ENCODE data around the gene LSAMP. TPM values are rescaled to one million over a fixed set of nuclear protein-coding genes. Genes with fewer than 3 reads are reported as not detected.

LSAMP gene
- total RNA-seq, 1 experiment from 2014 or later, result 0.15 TPM

DNA sequence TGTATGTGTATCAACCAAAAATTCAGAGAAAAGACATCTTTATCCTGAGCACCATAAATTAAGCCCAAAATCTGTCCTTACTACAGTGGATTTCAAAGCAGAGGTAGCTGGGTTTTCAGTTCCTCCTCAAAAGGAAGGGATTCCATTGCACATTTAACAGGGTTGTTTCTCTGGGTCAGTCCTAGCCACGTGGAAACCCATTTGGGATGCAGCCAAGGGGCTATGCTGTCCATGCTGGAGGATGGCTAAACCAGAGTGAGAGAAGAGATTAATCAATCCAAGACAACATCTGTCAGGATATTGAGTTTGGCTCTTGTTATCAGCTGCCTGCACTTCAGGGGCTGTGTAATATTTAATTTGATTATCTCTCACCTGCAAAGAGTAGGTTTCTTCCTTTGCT lies 28.1 kb downstream of the LSAMP start:
- H3K27ac ChIP-seq (ENCODE audit: low read length), result no peak overlapping the region
- ATAC-seq, result no peak
- H3K36me3 ChIP-seq (ENCODE audit: low read depth, low read length), result no peaks in the 10 kb centered on the region
- intact Hi-C loops (cut with micrococcal nuclease), result no loop called here
- no peak for TF ChIP-seq EZH2phosphoT487 (IDR thresholded peaks at IDR 0.05; ENCODE audit: borderline replicate concordance, low read length)
- TF ChIP-seq EZH2 (IDR thresholded peaks at IDR 0.05; ENCODE audit: low read length, unreplicated experiment), result no peak
- TF ChIP-seq, protein P1, sequence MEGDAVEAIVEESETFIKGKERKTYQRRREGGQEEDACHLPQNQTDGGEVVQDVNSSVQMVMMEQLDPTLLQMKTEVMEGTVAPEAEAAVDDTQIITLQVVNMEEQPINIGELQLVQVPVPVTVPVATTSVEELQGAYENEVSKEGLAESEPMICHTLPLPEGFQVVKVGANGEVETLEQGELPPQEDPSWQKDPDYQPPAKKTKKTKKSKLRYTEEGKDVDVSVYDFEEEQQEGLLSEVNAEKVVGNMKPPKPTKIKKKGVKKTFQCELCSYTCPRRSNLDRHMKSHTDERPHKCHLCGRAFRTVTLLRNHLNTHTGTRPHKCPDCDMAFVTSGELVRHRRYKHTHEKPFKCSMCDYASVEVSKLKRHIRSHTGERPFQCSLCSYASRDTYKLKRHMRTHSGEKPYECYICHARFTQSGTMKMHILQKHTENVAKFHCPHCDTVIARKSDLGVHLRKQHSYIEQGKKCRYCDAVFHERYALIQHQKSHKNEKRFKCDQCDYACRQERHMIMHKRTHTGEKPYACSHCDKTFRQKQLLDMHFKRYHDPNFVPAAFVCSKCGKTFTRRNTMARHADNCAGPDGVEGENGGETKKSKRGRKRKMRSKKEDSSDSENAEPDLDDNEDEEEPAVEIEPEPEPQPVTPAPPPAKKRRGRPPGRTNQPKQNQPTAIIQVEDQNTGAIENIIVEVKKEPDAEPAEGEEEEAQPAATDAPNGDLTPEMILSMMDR (conservative IDR thresholded peaks at IDR 0.05; ENCODE audit: low read depth, low read length), result no peak
- BruUV-seq (replicated peaks), result no TSS peak
- POLR2A ChIA-PET (ENCODE audit: unreplicated experiment), result no interaction called here
- H3K4me3 ChIP-seq (ENCODE audit: low read length), result no peak overlapping the region
- no peaks in the 10 kb centered on the region for H3K79me2 ChIP-seq (ENCODE audit: low read length)
- no peak overlapping the region for H3K4me2 ChIP-seq (ENCODE audit: low read length)
- no peak overlapping the region for H3K9ac ChIP-seq (ENCODE audit: low read length)
- H3K4me1 ChIP-seq (ENCODE audit: insufficient read depth, low read length), result no peaks in the 10 kb centered on the region
- CTCF ChIA-PET, result no interaction called here
- H3K9me3 ChIP-seq (ENCODE audit: low read length), result no peaks in the 10 kb centered on the region; the same call in 1 of the 2 replicates
- H3K27me3 ChIP-seq (ENCODE audit: low read length), result no peaks in the 10 kb centered on the region
- no peaks in the 10 kb centered on the region for H4K20me1 ChIP-seq (ENCODE audit: low read length)
- H3F3A ChIP-seq (ENCODE audit: low read length, unreplicated experiment), result no peaks in the 10 kb centered on the region
- H3K9me2 ChIP-seq (replicated peaks; ENCODE audit: low read length), result no peaks in the 10 kb centered on the region
- H2AFZ ChIP-seq (ENCODE audit: low read length), result no peak overlapping the region
- no peak for DNase-seq

DNA sequence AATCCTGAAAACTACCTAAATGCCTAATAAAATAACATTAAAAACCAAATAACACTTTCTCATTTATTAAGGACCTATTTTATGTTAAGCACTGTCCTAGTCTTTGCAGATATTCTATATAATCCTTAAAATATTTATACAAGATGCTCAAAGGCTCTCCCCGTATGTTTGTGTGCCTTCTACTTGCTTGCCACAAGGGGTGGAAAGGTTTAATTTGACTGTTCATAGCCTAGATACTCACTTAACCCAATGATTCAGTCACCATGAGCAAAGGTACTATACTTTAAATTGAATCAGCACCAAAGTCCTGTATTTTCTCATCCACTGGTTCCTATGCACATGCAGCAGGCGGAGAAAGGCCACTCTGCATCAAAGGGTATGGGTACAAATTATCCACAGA lies 32.0 kb downstream of the LSAMP start:
- H3K4me1 ChIP-seq (ENCODE audit: insufficient read depth, low read length), result no peaks in the 10 kb centered on the region
- no peak overlapping the region for H3K9ac ChIP-seq (ENCODE audit: low read length)
- no peak overlapping the region for H3K27ac ChIP-seq (ENCODE audit: low read length)
- H4K20me1 ChIP-seq (ENCODE audit: low read length), result no peaks in the 10 kb centered on the region
- H3K9me3 ChIP-seq (ENCODE audit: low read length), result peaks cover 3% of the 10 kb centered on the region; the same call in 1 of the 2 replicates
- H3K79me2 ChIP-seq (ENCODE audit: low read length), result no peaks in the 10 kb centered on the region
- H3K9me2 ChIP-seq (replicated peaks; ENCODE audit: low read length), result no peaks in the 10 kb centered on the region
- no peak overlapping the region for H3K4me2 ChIP-seq (ENCODE audit: low read length)
- H3K4me3 ChIP-seq (ENCODE audit: low read length), result no peak overlapping the region
- H3K27me3 ChIP-seq (ENCODE audit: low read length), result no peaks in the 10 kb centered on the region
- H3K36me3 ChIP-seq (ENCODE audit: low read depth, low read length), result no peaks in the 10 kb centered on the region
- TF ChIP-seq, protein P1 (conservative IDR thresholded peaks at IDR 0.05; ENCODE audit: low read depth, low read length), result no peak
- DNase-seq, result no peak
- CTCF ChIA-PET, result no interaction called here
- POLR2A ChIA-PET (ENCODE audit: unreplicated experiment), result no interaction called here
- no TSS peak for BruUV-seq (replicated peaks)
- ATAC-seq, result no peak
- intact Hi-C loops (cut with micrococcal nuclease), result no loop called here
- H3F3A ChIP-seq (ENCODE audit: low read length, unreplicated experiment), result no peaks in the 10 kb centered on the region
- no peak overlapping the region for H2AFZ ChIP-seq (ENCODE audit: low read length)

GRCh38 chr3:116408473-116408872 lies 36.8 kb downstream of the LSAMP start:
- no peaks in the 10 kb centered on the region for H4K20me1 ChIP-seq (ENCODE audit: low read length)
- no peak overlapping the region for H3K4me2 ChIP-seq (ENCODE audit: low read length)
- H2AFZ ChIP-seq (ENCODE audit: low read length), result no peak overlapping the region
- no peaks in the 10 kb centered on the region for H3K36me3 ChIP-seq (ENCODE audit: low read depth, low read length)
- H3K9ac ChIP-seq (ENCODE audit: low read length), result no peak overlapping the region
- no peak overlapping the region for H3K27ac ChIP-seq (ENCODE audit: low read length)
- no peaks in the 10 kb centered on the region for H3K4me1 ChIP-seq (ENCODE audit: insufficient read depth, low read length)
- POLR2A ChIA-PET (ENCODE audit: unreplicated experiment), result no interaction called here
- TF ChIP-seq, protein P1 (conservative IDR thresholded peaks at IDR 0.05; ENCODE audit: low read depth, low read length), result no peak
- TF ChIP-seq EZH2phosphoT487 (IDR thresholded peaks at IDR 0.05; ENCODE audit: borderline replicate concordance, low read length) (no peak), EZH2 (IDR thresholded peaks at IDR 0.05; ENCODE audit: low read length, unreplicated experiment) (no peak)
- H3K9me3 ChIP-seq (ENCODE audit: low read length), result 0 out of 2 replicates have a peak, but pooled peaks cover 3% of the 10 kb centered on the region
- CTCF ChIA-PET, result no interaction called here
- intact Hi-C loops (cut with micrococcal nuclease), result no loop called here
- no TSS peak for BruUV-seq (replicated peaks)
- H3K4me3 ChIP-seq (ENCODE audit: low read length), result no peak overlapping the region
- ATAC-seq (no peak), DNase-seq (no peak)
- no peaks in the 10 kb centered on the region for H3K9me2 ChIP-seq (replicated peaks; ENCODE audit: low read length)
- H3F3A ChIP-seq (ENCODE audit: low read length, unreplicated experiment), result no peaks in the 10 kb centered on the region
- H3K79me2 ChIP-seq (ENCODE audit: low read length), result no peaks in the 10 kb centered on the region
- no peaks in the 10 kb centered on the region for H3K27me3 ChIP-seq (ENCODE audit: low read length)

Measured in PC-3 (cell line).